ENCODE results near the gene OTOG.

DNA sequence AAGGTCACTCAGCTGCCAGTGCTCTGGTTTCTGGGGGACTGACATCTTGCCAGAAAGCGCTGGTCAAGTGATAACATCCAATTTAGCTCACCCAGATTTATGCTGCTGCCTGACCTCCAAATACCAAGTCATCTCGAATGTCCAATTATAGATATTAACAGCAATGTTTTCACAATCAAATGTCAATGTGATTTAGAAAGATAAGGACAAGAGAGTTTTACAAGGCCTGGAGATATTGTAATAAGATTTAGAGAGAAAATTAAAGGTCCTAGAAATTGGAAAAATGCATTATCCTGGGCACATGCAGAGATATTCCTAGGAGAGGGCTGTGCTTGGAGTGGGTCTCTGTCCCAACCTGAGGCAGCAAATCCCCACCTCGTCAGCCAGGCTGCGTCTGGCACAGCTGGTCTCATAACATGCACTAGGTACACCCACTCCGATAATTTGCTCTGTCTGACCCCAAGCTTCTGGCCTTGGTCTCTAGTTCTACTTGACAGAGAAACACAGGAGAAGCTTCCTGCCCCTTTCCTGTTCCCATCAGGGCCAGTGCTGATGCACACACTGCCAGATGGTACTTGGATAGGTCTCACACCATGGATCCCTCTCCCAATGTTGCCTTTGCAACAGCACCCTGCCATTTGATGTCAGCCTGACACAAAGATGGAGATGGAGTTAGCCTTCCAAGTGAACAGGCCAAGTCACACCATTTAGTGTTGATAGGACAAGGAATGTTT lies 31.4 kb upstream of the OTOG start:
- TF ChIP-seq POLR2AphosphoS5 (IDR thresholded peaks at IDR 0.05; ENCODE audit: borderline replicate concordance, low read depth, low read length): no peak
- TF ChIP-seq EZH2 (IDR thresholded peaks at IDR 0.05): no peak
- TF ChIP-seq FOXP2 (optimal IDR thresholded peaks at IDR 0.05; ENCODE audit: control extremely low read depth, extremely low read length, insufficient read depth): no peak
